GM21786 (cell line): ENCODE data around the gene MAD1L1.

Experiments
- ATAC-seq: cut with Tn5 transposase; IDR thresholded peaks from one replicate; pipeline ENCODE4 v1.9.1; 2021; ENCODE audit not compliant: unreplicated experiment

MAD1L1 gene

GRCh38 chr7:2093215-2093842, 139.4 kb downstream of the MAD1L1 start:
- ATAC-seq, result no peak

GRCh38 chr7:2092279-2092678, 140.5 kb downstream of the MAD1L1 start:
- ATAC-seq, result no peak

- no peak for ATAC-seq
Observed at GRCh38 chr7:2090526-2091520, 141.9 kb downstream of the MAD1L1 start.

GRCh38 chr7:2088801-2089200, 143.9 kb downstream of the MAD1L1 start:
- ATAC-seq, result no peak

- ATAC-seq, result no peak
Observed at GRCh38 chr7:2087744-2088143, 145.0 kb downstream of the MAD1L1 start.

- ATAC-seq, result no peak
Observed at GRCh38 chr7:2086229-2086628, 146.5 kb downstream of the MAD1L1 start.

GRCh38 chr7:2085804-2086203, 146.9 kb downstream of the MAD1L1 start:
- ATAC-seq, result no peak

GRCh38 chr7:2084781-2085505, 147.8 kb downstream of the MAD1L1 start:
- ATAC-seq, result no peak

- no peak for ATAC-seq
Observed at GRCh38 chr7:2084331-2084730, 148.4 kb downstream of the MAD1L1 start.

- no peak for ATAC-seq
Observed at GRCh38 chr7:2083362-2083761, 149.4 kb downstream of the MAD1L1 start.

GRCh38 chr7:2082139-2082998, 150.4 kb downstream of the MAD1L1 start:
- no peak for ATAC-seq

GRCh38 chr7:2081526-2082135, 151.1 kb downstream of the MAD1L1 start:
- ATAC-seq, result no peak

GRCh38 chr7:2080477-2080876, 152.3 kb downstream of the MAD1L1 start:
- ATAC-seq, result no peak

GRCh38 chr7:2080060-2080387, 152.7 kb downstream of the MAD1L1 start:
- ATAC-seq, result no peak

GRCh38 chr7:2079332-2080059, 153.2 kb downstream of the MAD1L1 start:
- ATAC-seq, result no peak

- no peak for ATAC-seq
Observed at GRCh38 chr7:2078899-2079298, 153.8 kb downstream of the MAD1L1 start.

- no peak for ATAC-seq
Observed at GRCh38 chr7:2076649-2077064, 156.1 kb downstream of the MAD1L1 start.

GRCh38 chr7:2075811-2076210, 156.9 kb downstream of the MAD1L1 start:
- no peak for ATAC-seq

- no peak for ATAC-seq
Observed at GRCh38 chr7:2074691-2075090, 158.1 kb downstream of the MAD1L1 start.

- ATAC-seq, result no peak
Observed at GRCh38 chr7:2072798-2073197, 159.9 kb downstream of the MAD1L1 start.
